GM12873 (cell line): ENCODE results near the gene PACRG.

Experiments
- TF ChIP-seq, protein P1 (sequence below): IDR thresholded peaks from 2 replicates; pipeline ENCODE4 v1.5.1; 2012; ENCODE audit warnings: low read depth, mild to moderate bottlenecking, moderate library complexity, low read length, control low read depth; ENCODE audit not compliant: insufficient read depth; ENCODE audit errors: missing control alignments

PACRG gene

DNA sequence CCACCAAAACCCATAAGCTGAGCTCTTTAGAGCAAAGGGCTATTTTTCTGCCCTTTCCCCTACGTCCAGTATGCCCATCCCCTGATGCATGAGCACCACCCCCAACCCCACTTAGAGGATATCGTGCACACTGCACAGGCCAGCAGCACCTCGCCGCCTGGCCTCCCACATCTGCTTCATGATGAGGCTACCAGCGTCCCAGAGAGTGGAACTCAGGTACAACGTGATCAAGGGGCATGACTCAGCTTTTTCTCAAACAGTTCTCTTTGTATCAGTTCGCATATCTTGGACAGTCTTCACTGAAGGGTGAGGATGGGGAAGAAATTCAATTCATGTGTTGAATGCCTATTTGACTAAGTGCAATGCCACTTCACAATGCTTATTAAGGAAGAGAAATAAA, 604.8 kb downstream of the PACRG start:
- TF ChIP-seq, protein P1, sequence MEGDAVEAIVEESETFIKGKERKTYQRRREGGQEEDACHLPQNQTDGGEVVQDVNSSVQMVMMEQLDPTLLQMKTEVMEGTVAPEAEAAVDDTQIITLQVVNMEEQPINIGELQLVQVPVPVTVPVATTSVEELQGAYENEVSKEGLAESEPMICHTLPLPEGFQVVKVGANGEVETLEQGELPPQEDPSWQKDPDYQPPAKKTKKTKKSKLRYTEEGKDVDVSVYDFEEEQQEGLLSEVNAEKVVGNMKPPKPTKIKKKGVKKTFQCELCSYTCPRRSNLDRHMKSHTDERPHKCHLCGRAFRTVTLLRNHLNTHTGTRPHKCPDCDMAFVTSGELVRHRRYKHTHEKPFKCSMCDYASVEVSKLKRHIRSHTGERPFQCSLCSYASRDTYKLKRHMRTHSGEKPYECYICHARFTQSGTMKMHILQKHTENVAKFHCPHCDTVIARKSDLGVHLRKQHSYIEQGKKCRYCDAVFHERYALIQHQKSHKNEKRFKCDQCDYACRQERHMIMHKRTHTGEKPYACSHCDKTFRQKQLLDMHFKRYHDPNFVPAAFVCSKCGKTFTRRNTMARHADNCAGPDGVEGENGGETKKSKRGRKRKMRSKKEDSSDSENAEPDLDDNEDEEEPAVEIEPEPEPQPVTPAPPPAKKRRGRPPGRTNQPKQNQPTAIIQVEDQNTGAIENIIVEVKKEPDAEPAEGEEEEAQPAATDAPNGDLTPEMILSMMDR: no peak

DNA sequence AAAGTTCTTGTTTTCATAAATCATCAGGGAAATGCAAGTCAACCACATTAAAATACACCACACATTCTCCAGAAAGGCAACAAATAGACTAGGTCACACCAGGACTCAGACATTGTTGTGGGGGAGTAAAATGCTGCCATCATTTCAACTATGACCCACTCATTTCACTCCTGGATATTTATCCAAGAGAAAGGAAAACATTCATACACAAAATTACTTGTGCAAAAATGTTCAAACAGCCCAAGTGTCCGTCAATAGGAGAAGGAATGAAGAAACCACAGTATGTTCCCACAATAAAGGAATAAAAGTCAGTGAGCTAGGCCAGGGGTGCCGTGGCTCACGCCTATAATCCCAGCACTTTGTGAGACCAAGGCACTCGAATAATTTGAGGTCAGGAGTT, 605.3 kb downstream of the PACRG start:
- TF ChIP-seq, protein P1: no peak

DNA sequence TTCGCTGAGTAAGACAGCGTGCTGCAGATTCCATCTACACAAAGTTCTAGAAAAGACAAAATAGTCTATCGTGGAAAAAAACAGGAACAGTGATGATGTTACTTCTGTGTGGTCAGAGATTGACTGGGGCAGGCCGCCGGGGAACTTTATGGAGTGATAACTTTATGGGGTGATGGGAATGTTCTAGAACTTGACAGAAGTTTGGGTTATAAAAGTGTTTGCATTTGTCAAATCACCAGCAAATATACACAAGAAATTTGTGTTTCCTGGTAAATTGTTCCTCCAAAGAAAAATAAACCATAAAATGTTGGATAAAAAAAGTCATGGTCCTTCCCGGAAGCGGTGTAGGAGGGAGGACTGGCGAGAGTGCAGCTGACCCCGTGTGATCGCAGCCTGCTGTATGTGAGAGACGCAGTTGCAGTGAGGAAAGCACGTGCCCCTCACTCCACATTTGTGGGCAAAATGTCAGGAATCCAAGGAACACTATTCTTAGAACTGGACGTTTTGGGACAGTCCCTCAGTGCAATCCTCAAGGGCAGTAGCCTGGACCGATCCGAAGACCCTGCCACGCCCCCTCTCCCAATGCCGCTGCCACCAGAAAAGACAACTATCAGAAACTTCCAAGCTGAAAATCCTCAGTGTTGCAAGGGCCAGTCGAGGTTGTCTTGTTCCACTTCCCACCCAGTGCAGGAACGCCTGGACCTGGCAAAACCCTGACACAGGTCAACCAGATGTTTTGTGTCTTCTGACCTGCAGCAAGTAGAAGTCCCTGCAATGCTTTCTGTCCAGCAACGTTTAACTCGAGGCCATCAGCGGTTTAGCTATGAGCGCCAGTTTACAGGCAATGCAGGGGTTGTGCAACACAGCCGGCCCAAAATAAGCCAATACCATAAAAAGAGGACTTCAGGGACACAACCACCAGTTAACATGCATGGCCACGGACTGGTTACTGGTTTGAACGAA, 606.2 kb downstream of the PACRG start:
- TF ChIP-seq, protein P1: no peak

DNA sequence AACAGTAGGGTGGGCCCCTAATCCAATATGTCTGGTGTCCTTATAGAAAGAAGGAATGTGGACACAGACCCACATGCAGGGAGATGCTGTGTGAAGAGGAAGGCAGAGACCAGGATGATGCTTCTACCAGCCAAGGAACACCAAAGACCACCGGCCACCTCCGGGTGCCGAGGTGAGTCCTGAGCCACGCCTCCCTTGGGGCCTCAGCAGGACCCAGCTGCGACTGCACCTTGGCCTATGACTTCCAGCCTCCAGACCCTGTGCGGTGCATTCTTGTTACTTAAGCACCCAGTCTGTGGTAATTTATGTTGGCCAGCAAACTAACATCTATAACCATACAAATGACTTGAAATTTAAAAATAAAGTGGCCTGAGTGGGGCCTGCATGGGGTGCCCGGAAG, 607.3 kb downstream of the PACRG start:
- TF ChIP-seq, protein P1: no peak

DNA sequence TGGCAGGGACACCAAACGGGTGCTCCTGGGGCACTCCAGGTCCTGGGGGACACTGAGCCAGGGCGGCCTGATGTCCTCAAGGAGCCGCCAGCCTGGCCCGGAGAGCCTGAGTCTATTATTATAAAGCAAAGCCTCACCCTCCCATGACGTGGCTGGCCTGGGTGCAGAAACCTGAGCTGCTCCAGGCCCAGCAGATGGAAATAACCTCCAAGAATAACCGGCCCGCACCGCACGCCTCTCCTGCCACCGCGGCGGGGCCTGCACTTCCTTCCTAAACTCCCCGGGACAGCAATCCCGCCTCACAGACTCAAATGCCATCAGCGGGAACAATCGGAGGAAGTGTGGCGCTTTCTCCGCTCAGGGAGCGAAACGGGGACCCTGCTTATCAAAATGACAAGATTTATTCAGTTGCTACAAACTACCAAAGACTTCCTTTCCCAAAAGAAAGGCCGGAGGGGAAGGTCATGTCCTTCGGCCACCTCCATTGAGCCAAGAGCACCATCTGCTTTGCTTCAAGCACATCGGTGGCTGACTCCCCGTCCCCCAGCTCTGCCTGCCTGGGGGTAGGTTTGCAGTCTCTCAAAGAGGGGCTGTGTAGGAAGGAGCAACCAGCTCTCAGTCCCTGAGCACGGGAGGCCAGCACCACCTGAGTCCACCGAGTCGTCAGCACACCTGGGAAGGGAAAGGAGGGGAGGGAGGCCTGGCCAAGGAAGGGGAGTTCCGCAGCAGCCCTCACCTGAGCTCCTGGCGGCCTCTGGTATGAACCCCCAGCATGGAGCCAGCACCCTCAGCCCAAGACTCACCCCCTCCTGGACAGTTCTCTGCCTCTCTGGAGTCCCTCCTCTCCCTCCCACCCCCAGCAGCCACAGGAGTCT, 608.1 kb downstream of the PACRG start:
- TF ChIP-seq, protein P1: no peak

DNA sequence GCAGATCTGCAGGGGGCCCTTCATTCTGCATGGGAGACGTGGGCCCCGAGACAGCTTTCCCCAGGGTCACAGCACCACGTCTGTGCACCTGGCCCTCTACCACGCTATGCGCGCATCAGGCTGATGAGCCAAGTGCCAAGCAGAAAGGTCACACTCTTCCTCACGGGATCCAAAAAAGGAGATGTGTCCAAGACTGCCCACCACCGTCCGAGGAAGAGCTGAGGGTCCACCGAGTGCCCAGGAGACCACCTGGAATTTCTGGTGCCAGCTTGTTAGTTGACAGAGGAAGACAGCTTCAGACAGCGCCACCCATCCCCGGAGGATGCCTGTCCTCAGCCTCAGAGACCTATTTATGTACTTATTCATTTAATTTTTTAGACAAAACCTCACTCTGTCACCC, 609.2 kb downstream of the PACRG start:
- TF ChIP-seq, protein P1: no peak

DNA sequence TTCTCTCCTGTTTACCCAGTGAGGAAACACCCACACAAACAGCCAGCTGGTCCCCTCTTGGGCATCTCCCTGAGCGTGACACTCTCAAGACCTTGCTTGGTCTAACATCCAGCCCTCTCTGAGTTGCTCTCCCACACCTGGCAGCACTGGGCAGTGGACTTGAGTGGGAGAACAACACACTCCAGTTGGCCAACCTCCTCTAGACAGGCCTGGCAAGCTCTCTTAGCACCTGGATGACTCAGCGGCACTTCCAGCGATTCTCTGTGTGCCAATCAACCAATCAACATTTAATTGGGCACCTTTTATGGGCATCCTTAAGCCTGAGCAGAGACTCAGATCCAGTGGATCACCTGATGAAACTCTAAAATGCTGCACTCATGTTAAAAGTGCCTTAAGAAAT, 610.2 kb downstream of the PACRG start:
- TF ChIP-seq, protein P1: no peak
